Femur (tissue), 1 donor: ENCODE measurements around the gene QSOX2.

Source experiments
- DNase-seq: peaks from one replicate; pipeline ENCODE4 v3.0.0-alpha.2; 2017

The QSOX2 gene

DNA sequence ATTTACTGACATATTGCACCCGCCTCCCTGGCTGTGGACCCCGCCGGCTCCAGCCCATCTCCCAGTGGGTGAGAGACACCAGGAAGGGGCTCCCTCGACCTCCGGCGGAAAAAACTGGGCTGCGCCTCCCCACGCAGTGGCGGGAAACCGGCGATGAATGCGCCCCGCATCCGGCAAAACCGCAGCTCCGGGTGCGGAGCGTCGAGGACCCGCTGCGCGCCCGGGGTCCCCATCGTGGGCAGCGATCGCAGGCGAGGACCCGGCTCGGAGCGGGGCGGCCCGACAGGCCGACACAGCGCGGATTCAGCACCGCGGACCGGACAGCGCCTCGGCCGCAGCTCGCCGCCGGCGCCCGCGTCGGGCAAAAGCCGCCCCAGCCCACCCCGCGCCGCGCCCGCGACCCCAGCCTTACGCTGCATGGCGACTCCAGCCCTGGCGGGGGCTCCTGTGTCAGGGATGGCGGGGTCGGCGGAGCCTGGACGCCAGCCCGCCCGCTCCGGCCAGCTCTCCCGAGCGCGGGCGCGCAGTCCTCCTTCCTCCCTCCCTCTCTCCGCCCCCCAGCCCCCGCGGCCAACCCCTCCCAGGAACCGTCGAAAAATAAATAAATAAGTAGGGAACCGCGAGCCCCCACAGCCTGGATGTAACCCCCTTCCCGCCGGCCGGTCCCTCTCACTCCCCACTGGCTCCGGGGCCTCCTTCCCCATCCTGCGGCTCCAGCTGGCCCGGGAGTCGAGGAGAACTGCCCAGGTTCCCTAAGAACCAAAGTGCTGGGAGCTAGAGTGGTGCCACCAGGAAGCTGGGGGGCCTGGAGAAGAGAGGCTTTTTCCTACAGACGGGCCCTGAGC, 43.8 kb downstream of the QSOX2 start:
- DNase-seq, result no peak

- DNase-seq, result no peak
Measured at GRCh38 chr9:136201174-136201573, 44.4 kb downstream of the QSOX2 start.

- no peak for DNase-seq
Measured at GRCh38 chr9:136200424-136200823, 45.2 kb downstream of the QSOX2 start.

- DNase-seq, result no peak
Measured at GRCh38 chr9:136199391-136200288, 46.0 kb downstream of the QSOX2 start.

- no peak for DNase-seq
Measured at GRCh38 chr9:136198605-136199083, 47.0 kb downstream of the QSOX2 start.

GRCh38 chr9:136197930-136198604, 47.5 kb downstream of the QSOX2 start:
- DNase-seq, result no peak

DNA sequence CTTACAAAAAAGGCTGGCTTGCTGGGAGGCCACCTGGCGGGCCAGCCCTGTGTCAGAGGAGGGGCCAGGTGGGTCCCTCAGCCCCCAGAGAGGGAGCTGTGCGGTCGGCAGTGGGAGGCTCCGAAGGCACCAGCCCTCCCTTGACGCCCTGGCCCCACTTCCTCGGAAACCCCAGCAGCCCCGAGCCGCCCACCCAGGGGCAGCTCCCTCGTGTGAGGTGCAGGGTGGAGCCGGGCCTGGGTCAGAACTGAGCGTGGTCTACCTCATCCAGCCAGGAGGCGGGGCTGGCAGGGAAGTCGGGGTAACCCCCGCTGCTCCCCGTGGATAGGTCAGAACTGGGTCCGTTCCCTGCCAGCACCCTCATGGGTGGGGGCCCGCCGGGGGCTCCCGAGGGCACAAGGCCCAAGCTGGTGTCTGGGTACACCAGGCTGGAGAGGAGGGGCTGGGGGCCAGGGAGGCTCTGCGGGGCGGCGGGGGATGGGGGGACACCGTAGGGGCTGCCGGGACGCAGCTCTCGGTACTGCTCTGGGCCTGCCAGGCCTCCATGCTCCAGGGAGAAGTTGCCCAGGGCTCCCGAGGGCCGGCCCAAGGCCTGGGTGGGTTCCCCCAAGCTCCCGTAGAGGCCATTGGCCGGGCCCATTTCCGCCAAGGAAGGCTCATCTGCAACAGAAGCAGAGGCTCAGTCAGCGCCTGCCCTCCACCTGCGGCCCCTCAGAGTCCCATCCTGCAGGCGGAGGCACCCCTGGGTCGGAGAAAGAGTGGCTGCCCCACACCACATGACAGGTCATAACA, 48.3 kb downstream of the QSOX2 start:
- DNase-seq, result no peak

DNA sequence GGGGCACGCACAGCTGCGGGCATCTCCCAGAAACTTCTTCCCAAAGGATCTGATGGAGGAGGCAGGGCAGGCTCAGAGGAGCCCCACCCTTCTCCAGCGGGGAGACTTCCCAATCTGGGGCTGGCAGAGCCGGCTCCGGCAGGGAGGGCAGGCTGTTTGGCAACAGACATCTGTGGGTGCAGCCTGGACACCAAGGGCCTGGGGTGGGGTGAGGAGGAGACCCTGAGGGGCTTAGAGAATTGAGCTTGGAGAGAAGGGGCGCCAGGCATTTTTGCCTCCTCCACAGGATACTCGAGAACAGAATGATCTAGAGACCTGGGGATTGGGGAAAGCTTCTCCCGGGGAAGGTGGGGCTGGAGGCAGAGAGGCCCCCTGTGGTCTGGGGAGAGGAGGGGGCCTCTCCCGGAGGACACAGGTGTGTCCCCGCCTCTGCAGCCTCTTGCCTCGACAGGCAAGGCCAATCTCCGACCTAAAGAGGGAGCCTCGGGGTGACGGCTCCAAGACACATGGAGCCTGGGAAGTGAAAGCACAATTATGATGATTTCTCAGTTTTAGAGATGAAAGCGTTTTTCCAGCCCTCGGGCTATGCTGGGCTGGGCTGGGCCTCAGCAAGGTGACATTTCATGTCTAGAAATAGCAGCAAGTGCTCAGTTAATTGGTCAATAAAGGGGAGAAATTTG, 49.1 kb downstream of the QSOX2 start:
- no peak for DNase-seq

GRCh38 chr9:136194540-136194939, 51.1 kb downstream of the QSOX2 start:
- no peak for DNase-seq

DNA sequence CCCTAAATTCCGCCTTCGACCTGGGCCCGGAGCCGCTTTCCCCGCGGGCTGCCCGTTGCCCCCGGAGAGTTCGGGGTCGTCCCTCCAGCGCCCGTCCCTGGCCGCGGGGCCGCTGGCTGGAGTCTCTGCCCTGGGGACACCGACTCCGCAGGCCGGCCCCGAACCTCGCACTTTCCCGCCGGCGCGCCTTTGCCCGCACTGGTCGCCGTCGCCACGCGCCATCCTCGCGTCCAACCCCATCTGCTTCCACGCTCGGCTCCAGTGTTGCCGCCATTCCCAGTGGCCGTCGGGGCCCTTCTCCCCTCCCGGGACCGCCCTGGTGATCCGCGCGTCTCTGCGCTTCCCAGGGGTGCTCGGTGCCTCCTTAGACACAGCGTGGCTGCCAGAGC, 51.7 kb downstream of the QSOX2 start:
- DNase-seq, result no peak

DNA sequence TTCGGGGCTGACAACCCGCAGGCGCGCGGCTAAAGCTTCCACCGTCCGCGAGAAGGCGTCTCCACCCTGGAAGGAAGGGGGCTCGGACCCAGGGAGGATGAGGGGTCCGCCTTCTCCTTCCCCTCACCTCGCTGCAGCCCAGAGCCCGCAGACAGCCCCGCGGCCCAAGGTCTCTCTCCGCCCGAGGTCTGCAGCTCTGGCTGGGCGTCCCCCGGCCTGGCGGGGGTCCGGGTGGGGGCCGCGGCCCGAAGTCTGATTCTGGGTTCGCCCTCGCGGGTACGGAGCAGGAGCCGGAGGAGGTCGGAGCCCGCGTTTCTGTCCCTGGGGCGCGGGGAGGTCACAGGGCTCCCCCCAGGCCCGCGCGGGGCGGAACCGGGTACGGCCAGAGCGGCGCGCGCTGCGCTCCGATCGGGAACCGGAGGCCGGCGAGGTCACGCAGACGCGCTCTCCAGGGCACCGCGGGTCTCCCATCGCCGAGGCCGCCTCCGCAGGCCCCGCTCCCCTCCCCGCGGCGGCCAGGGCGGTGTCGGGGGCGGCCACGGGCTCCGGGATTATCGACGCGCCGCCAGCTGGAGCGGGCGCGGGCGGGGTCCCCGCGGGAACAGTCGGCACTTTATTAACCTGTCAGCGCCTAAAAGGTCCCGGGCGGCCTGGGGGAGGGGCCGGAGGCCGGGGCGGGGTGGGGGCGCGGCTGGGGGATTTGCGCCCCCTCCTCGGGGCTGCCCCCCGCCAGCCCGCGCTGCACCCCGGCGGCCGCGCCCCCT, 52.3 kb downstream of the QSOX2 start:
- DNase-seq, result no peak

DNA sequence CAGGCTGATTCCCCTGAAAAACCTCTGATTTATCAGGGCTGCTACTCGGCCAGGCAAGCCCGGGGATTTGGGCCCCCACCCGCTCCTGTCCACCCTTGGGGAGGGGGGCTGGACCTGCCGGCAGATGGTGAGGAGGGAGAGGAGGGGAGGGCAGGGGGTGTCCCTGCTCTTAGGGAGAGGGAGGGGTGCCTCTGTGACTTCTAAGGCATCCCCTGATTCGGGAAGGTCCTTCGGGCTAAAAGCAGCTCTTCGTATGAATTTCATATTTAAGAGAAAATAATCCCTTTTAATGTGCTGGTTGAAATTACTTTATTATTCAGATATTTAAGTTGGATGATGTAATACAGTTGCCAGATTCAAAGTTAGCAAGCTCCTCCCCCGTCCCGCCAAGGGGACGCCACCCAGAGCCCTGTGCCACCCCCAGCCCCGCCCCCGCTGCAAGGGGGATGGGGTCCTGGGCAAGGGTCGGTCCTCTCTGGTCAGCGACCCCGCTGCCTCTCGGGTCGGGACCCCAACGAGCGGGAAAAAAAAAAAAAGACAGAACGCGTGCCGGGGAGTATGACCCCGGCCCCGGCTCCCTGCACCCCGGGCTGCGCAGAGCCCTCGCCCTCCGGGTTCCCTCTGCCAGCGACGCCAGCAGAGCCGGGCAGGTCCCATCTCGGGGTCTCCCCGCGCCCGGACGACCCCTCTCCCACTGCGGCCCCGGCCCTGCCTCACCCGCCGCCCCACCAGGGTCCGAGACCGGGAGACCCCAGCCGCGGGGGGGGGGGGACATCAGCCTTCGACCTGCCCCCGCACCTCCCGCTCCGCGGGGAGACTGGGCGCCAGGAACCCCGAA, 53.1 kb downstream of the QSOX2 start:
- DNase-seq, result no peak

DNA sequence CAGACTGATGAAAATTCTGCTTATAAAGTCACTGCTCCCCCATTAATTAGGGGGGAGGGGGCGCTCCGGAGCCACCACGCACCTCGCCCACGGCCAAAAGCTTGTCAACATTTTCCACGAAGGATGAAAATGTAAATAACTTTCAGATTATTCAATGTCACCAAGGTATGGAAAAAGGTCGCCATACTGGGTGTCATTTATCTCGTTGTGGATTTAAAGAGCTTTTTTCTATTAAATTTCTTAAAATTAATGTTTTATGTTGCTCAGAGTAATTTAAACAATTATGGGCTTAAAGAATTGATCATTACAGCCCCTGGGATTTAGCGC, 53.7 kb downstream of the QSOX2 start:
- DNase-seq, result no peak

DNA sequence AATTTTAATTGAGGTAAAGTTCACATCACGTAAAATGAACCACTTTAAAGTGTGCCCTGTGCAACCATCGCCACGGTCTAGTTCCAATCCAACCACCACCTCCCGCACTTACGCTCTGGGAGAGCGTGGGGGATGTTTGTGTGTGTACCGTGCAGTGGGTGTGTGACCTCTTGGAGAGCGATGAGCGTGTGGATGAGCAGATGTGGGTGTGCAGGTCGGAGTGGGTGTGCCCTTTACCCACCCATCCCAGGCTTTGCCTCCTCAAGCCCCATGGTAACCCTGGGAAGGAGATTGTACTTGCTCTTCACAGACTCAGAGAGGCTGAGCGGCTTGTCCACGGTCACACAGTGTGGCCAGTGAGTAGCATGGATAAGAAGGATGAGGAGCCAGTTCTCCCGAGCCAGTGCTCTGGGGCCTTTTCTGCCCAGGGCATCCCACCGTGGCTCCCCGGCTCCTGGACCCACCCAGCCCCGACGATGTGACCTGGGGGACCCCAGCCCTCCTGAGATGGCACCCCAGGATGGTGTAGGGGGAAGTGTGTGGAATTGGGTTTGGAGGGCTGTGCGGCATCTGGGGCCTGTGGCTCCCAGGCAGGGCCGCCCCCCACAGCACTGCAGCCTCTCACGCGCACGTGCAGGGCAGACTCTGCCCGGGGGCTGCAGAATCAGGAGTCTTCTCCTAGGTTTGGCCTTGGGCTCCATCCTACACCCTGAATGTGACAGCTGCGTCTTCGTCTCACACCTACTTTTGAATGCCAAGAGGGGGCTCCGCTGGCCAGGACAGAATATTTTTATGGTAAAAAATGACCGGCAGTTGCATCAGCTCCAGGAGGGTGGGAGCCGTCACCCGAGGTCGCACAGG, 54.3 kb downstream of the QSOX2 start:
- DNase-seq, result no peak

DNA sequence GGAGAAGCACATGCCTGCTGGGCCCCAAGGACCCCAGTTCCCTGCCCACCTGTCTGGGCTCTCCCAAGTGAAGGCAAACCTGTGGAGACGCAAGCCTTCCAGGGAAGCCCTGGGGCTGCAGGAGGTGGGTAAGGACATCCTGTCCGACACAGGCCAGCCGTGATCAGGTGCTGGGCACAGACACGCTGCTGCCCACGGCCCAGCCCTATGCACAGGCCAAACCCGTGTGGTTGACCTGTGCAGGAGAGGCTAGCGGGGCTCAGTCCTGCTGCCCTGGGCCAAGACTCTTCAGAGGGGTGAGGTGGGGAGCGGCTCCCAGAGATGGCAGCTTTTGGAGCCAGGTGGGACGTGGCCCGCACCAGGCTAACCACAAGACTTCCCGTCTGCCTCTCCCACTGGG, 55.0 kb downstream of the QSOX2 start:
- no peak for DNase-seq

GRCh38 chr9:136190237-136190601, 55.4 kb downstream of the QSOX2 start:
- DNase-seq, result no peak

DNA sequence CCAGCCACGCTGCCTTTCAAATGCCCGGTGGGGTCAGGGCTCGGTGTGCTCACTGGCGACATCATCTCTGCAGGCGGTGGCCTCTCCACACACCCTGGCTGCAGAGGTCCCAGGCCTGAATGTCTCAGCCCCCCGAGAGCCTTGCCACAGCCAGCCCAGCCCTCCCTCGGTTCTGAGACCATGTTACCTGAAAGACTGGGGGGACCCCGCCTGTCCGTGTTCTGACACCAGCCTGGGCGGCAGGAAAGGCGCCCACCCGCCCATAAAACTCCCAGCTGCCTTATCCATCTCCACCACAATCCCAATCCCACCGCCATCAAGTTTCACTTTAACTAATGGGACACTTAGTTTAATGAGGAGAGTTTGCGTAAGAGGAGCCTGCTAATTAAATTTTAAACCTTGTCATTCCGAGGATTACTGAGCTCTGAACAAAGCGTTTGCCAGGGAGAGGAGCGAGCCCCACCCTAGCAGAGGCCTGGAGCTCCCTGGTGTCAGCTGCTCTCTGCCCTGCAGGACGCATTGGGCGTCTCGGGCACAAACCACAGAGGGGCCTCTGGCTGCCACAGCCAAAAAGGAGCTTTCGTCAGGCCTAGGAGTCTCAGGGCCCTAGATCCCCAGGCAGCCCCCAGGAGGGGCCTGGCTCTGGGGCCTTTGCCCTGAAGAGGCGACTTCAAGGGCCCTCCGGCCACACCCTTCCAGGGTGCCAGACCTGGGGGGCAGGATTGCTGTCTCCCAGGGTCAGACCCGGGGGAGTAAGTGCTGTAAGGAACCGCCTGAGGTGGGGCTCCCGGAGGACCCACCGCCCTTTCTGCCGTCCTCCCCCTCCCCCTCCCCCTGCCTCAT, 56.0 kb downstream of the QSOX2 start:
- no peak for DNase-seq
